ENCODE measurements around the gene SLC7A1.

GRCh38 chr13:29571876-29572570, 23.5 kb downstream of the SLC7A1 start:
- TF ChIP-seq CTCF (IDR thresholded peaks at IDR 0.05) (no peak), POLR2A (IDR thresholded peaks at IDR 0.05) (no peak), POLR2AphosphoS5 (IDR thresholded peaks at IDR 0.05) (no peak)

Data from upper lobe of left lung (tissue), 4 donors.